Erythroblast (primary cell): ENCODE measurements around the gene PHKA1.
"Not testable (repeated sequence)": the region's sequence is repeated elsewhere in the genome, so short reads cannot be mapped to it uniquely, and the experiment has no call there.

Source experiments
- GATA1 ChIP-seq: IDR thresholded peaks from 2 replicates; pipeline ENCODE4 v1.6.1; 2011; ENCODE audit warnings: low read depth, mild to moderate bottlenecking, control low read depth, low read length, moderate library complexity
- POLR2A ChIP-seq: IDR thresholded peaks from 2 replicates; pipeline ENCODE4 v1.6.1; 2011; ENCODE audit warnings: mild to moderate bottlenecking, low read length

DNA sequence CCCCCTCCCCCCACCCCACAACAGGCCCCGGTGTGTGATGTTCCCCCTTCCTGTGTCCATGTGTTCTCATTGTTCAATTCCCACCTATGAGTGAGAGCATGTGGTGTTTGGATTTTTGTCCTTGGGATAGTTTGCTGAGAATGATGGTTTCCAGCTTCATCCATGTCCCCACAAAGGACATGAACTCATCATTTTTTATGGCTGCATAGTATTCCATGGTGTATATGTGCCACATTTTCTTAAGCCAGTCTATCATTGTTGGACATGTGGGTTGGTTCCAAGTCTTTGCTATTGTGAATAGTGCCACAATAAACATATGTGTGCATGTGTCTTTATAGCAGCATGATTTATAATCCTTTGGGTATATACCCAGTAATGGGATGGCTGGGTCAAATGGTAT is 40.2 kb downstream of the PHKA1 start:
- not testable (repeated sequence) for TF ChIP-seq POLR2A, GATA1
